Kidney (tissue), 14 donors: ENCODE data around the gene AP1S1. TPM values are rescaled to one million over a fixed set of nuclear protein-coding genes. Genes with fewer than 3 reads are reported as not detected.

Experiments used
- DNase-seq, 5 donors: peaks; one replicate each; pipeline ENCODE4 v3.0.0-alpha.2; 2013 to 2020
- FAIRE-seq: peaks from 2 replicates; lab custom pipeline; 2012; peaks lifted over from hg19 to GRCh38; lab: Jason Lieb, UNC
- H3K27ac ChIP-seq, 2 donors: one replicate each; pipeline ENCODE4 v1.7.0; 2013; ENCODE audit warnings: low read depth in 2 of 2, low read length in 2 of 2, inconsistent platforms in 1 of 2
- H3K27me3 ChIP-seq: one replicate; pipeline ENCODE4 v1.7.1; 2013; ENCODE audit warnings: low read length, inconsistent platforms; ENCODE audit not compliant: control insufficient read depth, insufficient read depth
- H3K36me3 ChIP-seq, 3 donors: one replicate each; pipeline versions ENCODE4 v1.7.0 to v1.7.1; 2013; ENCODE audit warnings: low read length in 3 of 3, control low read depth in 1 of 3, inconsistent platforms in 1 of 3; ENCODE audit not compliant: insufficient read depth in 3 of 3, control insufficient read depth in 2 of 3
- H3K4me1 ChIP-seq, 3 donors: one replicate each; pipeline versions ENCODE4 v1.7.0 to v1.7.1; 2013; ENCODE audit warnings: low read length in 3 of 3, inconsistent platforms in 1 of 3, low read depth in 1 of 3; ENCODE audit not compliant: control insufficient read depth in 2 of 3, insufficient read depth in 2 of 3
- H3K4me3 ChIP-seq, 3 donors: one replicate each; pipeline versions ENCODE4 v1.7.0 to v1.8.1; 2013; ENCODE audit warnings: low read length in 3 of 3, control low read depth in 1 of 3, inconsistent platforms in 1 of 3
- H3K9ac ChIP-seq, 3 donors: one replicate each; pipeline versions ENCODE4 v1.7.0 to v1.7.1; 2013; ENCODE audit warnings: low read length in 3 of 3, control low read depth in 1 of 3, inconsistent platforms in 1 of 3
- H3K9me3 ChIP-seq, 3 donors: one replicate each; pipeline versions ENCODE4 v1.7.0 to v1.7.1; 2013; ENCODE audit warnings: low read length in 3 of 3, control low read depth in 1 of 3, inconsistent platforms in 1 of 3; ENCODE audit not compliant: control insufficient read depth in 2 of 3, insufficient read depth in 1 of 3
- intact Hi-C: fragments of 100-400 bp; cut with DNase I; formaldehyde crosslinking; loops from one replicate; pipeline ENCODE4 v1.11.1; 2022
- polyA plus RNA-seq: library from polyadenylated mRNA; stranded (reverse); fragments of 350-450 nt; fragmentation: Illumina TruSeq; extraction: RNeasy Lipid Tissue Mini Kit (QIAGEN cat#74804); gene quantifications from one replicate; pipeline ENCODE4 v1.2.3, GENCODE V29; 2014; ENCODE audit warnings: low read depth, low replicate concordance; ENCODE audit not compliant: insufficient read depth
- total RNA-seq: library from RNA; stranded (reverse); fragmentation: NEBNext Ultra II Directional; extraction: Animal tissue kit (Norgen Biotek cat#: 25700); gene quantifications from one replicate; pipeline ENCODE4 v1.2.1, GENCODE V29; 2021
- TF ChIP-seq, protein P1 (sequence below): IDR thresholded peaks from 3 replicates; pipeline ENCODE4 v1.5.1; 2012; ENCODE audit warnings: mild to moderate bottlenecking, moderate library complexity, borderline replicate concordance; ENCODE audit not compliant: insufficient read depth; ENCODE audit errors: extremely low read depth
- donor health status: control.
- donor health status: control.
- donor health status: control.
- donor health status: control.
- donor health status: control.
- donor health status: DM: yes; HTN: yes; CAD: no.
- donor health status: Normal renal cell carcinoma (clear cell type).

AP1S1 gene
- total and polyA plus RNA-seq, 2 donors from 2014 or later, result 50.4 to 133 TPM

DNA sequence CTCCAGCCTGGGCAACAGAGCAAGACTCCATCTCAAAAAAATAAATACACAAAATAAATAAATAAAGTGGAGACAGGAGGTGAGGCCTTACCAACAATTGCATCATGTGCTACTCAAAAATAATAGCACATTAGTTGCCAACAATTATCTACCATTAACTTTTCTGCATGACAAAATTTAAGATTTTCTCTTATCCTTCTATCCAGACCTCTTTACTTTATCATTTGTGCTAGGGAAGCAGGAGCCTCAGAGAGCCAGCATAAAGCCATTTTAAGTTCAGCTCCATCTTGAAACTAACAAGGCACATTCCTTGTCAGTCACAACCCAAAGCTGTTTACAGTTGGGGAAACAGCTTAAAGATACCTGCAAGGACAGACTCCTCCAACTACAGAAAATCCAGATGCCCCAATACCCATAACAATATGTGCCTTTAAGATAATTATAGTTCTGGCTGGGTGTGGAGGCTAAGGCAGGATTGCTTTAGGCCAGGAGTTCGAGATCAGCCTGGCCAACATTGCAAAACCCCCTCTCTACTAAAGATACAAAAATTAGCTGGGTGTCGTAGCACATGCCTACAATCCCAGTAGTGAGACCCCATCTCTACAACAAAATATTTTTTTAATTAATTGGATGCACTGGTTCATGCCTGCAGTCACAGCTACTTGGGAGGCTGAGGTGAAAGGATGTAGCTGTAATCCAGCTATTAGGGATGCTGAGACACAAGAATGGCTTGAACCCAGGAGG, 2.2 kb upstream of the AP1S1 start:
- no peak for DNase-seq
- no peak for FAIRE-seq
- TF ChIP-seq, protein P1, sequence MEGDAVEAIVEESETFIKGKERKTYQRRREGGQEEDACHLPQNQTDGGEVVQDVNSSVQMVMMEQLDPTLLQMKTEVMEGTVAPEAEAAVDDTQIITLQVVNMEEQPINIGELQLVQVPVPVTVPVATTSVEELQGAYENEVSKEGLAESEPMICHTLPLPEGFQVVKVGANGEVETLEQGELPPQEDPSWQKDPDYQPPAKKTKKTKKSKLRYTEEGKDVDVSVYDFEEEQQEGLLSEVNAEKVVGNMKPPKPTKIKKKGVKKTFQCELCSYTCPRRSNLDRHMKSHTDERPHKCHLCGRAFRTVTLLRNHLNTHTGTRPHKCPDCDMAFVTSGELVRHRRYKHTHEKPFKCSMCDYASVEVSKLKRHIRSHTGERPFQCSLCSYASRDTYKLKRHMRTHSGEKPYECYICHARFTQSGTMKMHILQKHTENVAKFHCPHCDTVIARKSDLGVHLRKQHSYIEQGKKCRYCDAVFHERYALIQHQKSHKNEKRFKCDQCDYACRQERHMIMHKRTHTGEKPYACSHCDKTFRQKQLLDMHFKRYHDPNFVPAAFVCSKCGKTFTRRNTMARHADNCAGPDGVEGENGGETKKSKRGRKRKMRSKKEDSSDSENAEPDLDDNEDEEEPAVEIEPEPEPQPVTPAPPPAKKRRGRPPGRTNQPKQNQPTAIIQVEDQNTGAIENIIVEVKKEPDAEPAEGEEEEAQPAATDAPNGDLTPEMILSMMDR, result no peak
- Histone ChIP-seq H3K4me3 (no peak overlapping the region), H3K4me1 (peaks cover 0 to 6% (median 5%) of the 10 kb centered on the region in 3 donors), H3K9ac (no peak overlapping the region), H3K27me3 (no peaks in the 10 kb centered on the region), H3K36me3 (no peaks in the 10 kb centered on the region), H3K9me3 (no peaks in the 10 kb centered on the region), H3K27ac (no peak overlapping the region)
- intact Hi-C loops, result no loop called here

DNA sequence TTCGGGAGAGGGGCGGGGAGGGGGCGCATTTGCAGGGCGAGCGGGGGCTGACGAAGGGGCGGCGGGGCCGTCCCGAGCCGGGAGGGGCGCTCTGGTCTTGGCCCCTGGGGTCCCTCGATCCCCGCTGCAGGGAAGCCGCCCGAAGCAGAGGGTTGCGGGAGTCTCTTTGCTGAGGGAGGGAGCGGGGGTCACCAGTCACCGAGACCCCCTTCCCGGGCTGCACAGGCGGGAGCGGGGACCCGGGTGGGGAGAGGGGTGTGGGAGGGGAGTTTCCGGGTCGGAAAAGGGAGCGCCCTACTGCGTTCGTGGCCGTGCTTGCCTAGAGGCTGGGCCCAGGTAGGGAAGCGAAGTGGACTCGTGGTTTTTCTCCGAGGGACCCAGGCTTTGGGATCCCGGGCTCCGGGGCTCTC, 422 bp downstream of the AP1S1 start:
- peak overlapping the region; percentile 14 to 67 (median 24) for H3K4me3 ChIP-seq
- TF ChIP-seq, protein P1, result no peak
- FAIRE-seq, result no peak
- no peaks in the 10 kb centered on the region for H3K9me3 ChIP-seq
- H3K27ac ChIP-seq, result no peak overlapping the region
- intact Hi-C loops, result no loop called here
- no peak for DNase-seq
- H3K9ac ChIP-seq, result peak overlapping the region in 2 of 3 donors; percentile 29 to 41
- H3K4me1 ChIP-seq, result peaks cover 0 to 12% (median 5%) of the 10 kb centered on the region in 3 donors
- peaks cover 0 to 4% (median 3%) of the 10 kb centered on the region in 3 donors for H3K36me3 ChIP-seq
- no peaks in the 10 kb centered on the region for H3K27me3 ChIP-seq

DNA sequence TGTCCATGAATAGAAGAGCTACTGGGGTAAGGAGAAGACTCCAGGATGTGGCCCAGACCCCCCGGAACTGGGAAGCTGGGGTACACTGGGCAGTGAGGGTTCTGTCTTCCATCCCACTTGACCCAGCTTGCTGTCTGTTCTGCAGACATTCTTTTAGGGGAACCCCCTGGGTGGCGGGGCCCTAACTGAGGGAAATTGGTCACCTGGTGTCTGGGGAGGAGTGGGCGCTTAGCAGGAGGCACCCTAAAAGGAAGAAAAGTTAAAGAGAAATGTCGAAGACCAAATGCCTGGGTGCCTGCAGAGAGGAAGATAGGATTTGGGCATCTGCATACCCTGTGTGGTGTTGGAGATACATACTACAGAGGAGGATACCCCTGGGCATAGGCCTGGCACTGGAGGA, 1.0 kb downstream of the AP1S1 start:
- Histone ChIP-seq H3K36me3 (peaks cover 0 to 4% (median 3%) of the 10 kb centered on the region in 3 donors), H3K9me3 (no peaks in the 10 kb centered on the region), H3K27me3 (no peaks in the 10 kb centered on the region), H3K9ac (peak overlapping the region in 1 of 3 donors; percentile 41), H3K4me1 (peaks cover 0 to 14% (median 5%) of the 10 kb centered on the region in 3 donors), H3K4me3 (peak overlapping the region; percentile 14 to 67 (median 46)), H3K27ac (no peak overlapping the region)
- FAIRE-seq (no peak), DNase-seq (no peak)
- intact Hi-C loops, result no loop called here
- TF ChIP-seq, protein P1, result no peak
